Keratinocyte (primary cell): ENCODE results near the gene LCN10.

Source experiments
- EZH2 ChIP-seq: IDR thresholded peaks from one replicate; pipeline ENCODE4 v1.6.1; 2012; ENCODE audit warnings: inconsistent platforms, mild to moderate bottlenecking, low read length, moderate library complexity
- TF ChIP-seq, protein P1 (sequence below), 3 experiments: IDR thresholded peaks in 1 of 3; conservative IDR thresholded peaks in 1 of 3; optimal IDR thresholded peaks in 1 of 3; 2 replicates in 2 of 3; 3 replicates in 1 of 3; pipeline versions ENCODE3 to v1.5.1; 2011; ENCODE audit warnings: low read length in 3 of 3, mild to moderate bottlenecking in 3 of 3, moderate library complexity in 2 of 3, control low read depth in 1 of 3, inconsistent platforms in 1 of 3; ENCODE audit not compliant: insufficient read depth in 2 of 3; ENCODE audit errors: extremely low read depth in 1 of 3

DNA sequence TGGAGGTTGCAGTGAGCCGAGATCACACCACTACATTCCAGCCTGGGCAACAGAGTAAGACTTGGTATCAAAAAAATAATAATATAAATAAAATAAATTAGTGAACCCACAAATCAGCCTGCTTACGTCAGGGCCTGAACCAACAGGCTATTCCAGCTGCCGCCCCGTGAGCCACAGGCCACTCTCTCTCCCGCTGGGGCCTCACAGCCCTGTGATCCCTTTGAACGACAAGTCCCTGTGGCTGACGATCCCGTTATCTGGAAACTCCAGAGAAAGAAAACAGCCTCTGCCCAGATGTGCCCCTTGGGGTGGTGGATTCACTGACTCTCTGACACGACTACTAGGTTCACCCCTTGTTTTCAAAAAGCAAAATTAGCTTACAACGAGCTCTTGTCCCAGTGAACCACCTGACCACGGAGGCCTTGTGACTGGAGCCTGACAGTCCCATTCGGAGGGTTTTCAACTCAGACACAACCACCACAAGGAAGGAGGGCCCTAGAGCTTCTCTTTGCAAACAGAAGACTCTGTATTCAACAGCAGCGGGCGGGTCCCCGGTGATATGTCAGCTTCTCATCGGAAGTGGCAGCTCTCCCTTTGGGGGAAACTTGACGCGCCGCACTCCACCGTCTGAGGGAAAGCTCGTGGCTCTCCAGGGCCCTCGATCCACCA is 34.8 kb downstream of the LCN10 start:
- TF ChIP-seq, protein P1, sequence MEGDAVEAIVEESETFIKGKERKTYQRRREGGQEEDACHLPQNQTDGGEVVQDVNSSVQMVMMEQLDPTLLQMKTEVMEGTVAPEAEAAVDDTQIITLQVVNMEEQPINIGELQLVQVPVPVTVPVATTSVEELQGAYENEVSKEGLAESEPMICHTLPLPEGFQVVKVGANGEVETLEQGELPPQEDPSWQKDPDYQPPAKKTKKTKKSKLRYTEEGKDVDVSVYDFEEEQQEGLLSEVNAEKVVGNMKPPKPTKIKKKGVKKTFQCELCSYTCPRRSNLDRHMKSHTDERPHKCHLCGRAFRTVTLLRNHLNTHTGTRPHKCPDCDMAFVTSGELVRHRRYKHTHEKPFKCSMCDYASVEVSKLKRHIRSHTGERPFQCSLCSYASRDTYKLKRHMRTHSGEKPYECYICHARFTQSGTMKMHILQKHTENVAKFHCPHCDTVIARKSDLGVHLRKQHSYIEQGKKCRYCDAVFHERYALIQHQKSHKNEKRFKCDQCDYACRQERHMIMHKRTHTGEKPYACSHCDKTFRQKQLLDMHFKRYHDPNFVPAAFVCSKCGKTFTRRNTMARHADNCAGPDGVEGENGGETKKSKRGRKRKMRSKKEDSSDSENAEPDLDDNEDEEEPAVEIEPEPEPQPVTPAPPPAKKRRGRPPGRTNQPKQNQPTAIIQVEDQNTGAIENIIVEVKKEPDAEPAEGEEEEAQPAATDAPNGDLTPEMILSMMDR (optimal IDR thresholded peaks at IDR 0.05 in 1 of 3, IDR thresholded peaks at IDR 0.05 in 1 of 3, conservative IDR thresholded peaks at IDR 0.05 in 1 of 3; ENCODE audit: extremely low read depth in 1 of 3, insufficient read depth in 2 of 3, low read length in 3 of 3), result no peak
- no peak for TF ChIP-seq EZH2
